Measurements from ENCODE around the gene SNED1.
A peak's percentile ranks its signal among the peaks of the same experiment; 100 is the strongest.

SNED1 gene

DNA sequence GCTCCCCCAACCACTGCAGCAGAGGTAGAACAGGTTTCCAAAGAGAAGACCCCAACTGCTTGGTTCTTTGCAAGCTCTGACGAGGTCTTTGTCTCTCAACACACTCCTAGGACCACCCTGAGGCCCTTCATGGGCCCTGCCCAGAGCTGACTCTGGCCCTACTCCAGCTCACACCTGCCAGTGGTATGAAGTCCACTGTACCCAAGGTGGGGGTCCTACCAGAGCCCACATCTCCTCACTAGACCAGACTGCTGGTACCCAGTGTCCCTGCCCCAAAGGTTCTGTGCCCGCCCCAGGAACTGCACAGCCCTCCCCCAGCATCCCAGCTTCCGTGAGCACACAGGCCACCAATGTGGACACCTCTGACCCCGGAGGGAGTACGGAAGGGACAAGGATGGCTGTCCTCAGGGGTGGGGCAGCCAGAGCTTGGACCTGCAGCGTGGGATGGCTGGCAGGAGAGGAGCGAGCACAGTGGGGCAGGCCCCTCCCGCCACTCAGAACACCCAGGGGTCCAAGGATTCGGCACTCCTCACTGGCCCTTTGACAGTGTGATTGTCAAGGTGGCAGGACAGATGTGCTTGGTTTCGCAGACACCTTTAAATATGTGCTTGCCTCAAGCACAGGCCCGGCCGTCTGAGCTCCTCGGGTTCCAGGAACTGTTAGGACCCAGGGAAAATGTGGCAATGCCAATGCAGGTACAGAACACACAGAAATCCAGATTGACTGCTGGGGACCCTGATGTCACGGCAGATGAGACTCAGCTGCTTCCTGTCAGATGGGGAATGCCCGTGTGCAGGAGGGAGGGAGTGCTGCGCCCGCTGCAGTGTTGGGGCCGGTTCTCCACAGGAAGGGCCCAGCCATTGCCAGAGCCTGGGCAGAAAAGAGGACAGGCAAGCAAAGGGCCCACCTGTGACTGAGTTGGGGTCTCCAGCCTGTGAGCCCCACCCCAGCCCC, 52.5 kb downstream of the SNED1 start:
- TF ChIP-seq CTCF (conservative IDR thresholded peaks at IDR 0.05; ENCODE audit: low read length): no peak
- no peak for DNase-seq (ENCODE audit: low read depth)
- H3K4me3 ChIP-seq (ENCODE audit: low read length): no peak overlapping the region

- no peak overlapping the region for H3K4me3 ChIP-seq (ENCODE audit: low read length)
- TF ChIP-seq CTCF (conservative IDR thresholded peaks at IDR 0.05; ENCODE audit: low read length): no peak
- no peak for DNase-seq (ENCODE audit: low read depth)
These were observed 53.4 kb downstream of the SNED1 start for GRCh38 chr2:241051578-241052487.

DNA sequence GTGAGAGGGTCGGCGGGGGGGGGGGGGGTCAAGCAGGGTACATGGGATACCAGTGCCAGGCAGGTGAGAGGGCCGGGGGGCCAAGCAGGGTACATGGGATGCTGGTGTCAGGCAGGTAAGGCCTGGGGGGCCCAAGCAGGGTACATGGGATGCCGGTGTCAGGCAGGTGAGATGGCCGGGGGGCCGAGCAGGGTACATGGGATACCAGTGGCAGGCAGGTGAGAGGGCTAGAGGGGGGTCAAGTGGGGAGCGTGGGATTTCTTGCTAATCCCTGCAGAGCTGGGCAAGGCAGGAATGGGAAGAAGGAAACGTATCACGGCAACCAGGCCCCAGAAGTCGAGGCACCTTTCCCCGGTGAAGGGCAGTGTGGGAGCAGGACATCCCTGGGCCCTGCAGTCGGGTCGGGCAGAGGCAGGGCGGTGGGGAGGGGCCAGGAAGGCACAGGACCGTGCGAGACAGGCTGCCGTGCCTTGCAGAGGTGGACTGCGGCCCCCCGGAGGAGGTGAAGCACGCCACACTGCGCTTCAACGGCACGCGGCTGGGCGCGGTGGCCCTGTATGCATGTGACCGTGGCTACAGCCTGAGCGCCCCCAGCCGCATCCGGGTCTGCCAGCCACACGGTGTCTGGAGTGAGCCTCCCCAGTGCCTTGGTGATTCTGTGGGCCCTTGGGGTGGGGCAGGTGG, 54.4 kb downstream of the SNED1 start:
- no peak for TF ChIP-seq CTCF (conservative IDR thresholded peaks at IDR 0.05; ENCODE audit: low read length)
- no peak overlapping the region for H3K4me3 ChIP-seq (ENCODE audit: low read length)
- no peak for DNase-seq (ENCODE audit: low read depth)

GRCh38 chr2:241053576-241054251, 55.3 kb downstream of the SNED1 start:
- H3K4me3 ChIP-seq (ENCODE audit: low read length): no peak overlapping the region
- DNase-seq (ENCODE audit: low read depth): no peak
- TF ChIP-seq CTCF (conservative IDR thresholded peaks at IDR 0.05; ENCODE audit: low read length): no peak

GRCh38 chr2:241061275-241061674, 62.9 kb downstream of the SNED1 start:
- H3K4me3 ChIP-seq (ENCODE audit: low read length): no peak overlapping the region
- TF ChIP-seq CTCF (conservative IDR thresholded peaks at IDR 0.05; ENCODE audit: low read length): no peak
- peak; percentile 75 for DNase-seq (ENCODE audit: low read depth)

DNA sequence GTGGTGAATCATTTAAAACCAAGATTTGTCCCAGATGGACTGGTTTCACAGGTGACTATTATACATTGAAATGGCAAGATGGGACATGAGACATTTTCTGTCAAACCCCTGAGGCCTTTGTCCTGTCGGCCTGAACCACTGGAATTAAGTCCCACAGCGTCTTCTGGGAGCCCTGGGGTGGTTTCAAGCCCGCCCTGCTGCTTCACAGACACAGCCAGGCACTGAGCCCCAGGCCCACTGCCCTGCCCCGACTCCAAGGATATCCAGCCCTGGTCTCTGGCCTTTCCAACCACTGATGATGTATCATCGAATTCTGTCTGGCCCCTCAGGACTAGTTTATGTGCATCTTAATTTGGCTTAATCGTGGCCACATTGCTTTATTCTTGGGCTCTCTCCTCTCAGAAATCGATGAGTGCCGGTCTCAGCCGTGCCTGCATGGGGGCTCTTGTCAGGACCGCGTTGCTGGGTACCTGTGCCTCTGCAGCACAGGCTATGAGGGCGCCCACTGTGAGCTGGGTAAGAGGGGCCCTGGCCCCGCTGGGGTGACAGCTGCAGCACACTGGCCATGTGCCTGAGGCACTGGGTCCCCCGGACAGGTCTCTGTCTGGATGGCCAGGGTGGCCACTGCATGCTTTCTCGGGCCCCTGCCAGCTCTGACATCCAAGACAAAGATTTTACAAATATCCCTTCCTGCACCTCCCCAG, 64.1 kb downstream of the SNED1 start:
- no peak for DNase-seq (ENCODE audit: low read depth)
- H3K4me3 ChIP-seq (ENCODE audit: low read length): no peak overlapping the region
- TF ChIP-seq CTCF (conservative IDR thresholded peaks at IDR 0.05; ENCODE audit: low read length): no peak

Data from AG10803 (cell line).